Neural cell (in vitro differentiated cells): Measurements from ENCODE around the gene MLPH. TPM values are rescaled to one million over a fixed set of nuclear protein-coding genes. Genes with fewer than 3 reads are reported as not detected.

Experiments used
- H2AFZ ChIP-seq: fragments of 200-600, 300-800 bp; sonication (generic), shearing (Covaris generic); 2 replicates; pipeline ENCODE4 v1.6.0; 2014; ENCODE audit warnings: low read depth, mild to moderate bottlenecking, antibody characterized with exemption, low read length, moderate library complexity
- H3F3A ChIP-seq: fragments of 200-600 bp; shearing (Covaris generic); 2 replicates; pipeline ENCODE4 v1.6.1; 2016; ENCODE audit warnings: mild to moderate bottlenecking, moderate library complexity, mixed read lengths, antibody characterized with exemption, low read length; ENCODE audit not compliant: insufficient read depth, poor library complexity, severe bottlenecking
- H3K27ac ChIP-seq: fragments of 200-600, 300-800 bp; sonication (generic), shearing (Covaris generic); 2 replicates; pipeline ENCODE4 v1.5.1; 2014; ENCODE audit warnings: mild to moderate bottlenecking, low read length, moderate library complexity
- H3K27me3 ChIP-seq: fragments of 300-800, 200-600 bp; sonication (generic), shearing (Covaris generic); 2 replicates; pipeline ENCODE4 v1.6.0; 2014; ENCODE audit warnings: mild to moderate bottlenecking, low read depth, low read length, moderate library complexity; ENCODE audit not compliant: insufficient read depth
- H3K36me3 ChIP-seq: fragments of 300-800, 200-600 bp; sonication (generic), shearing (Covaris generic); 2 replicates; pipeline ENCODE4 v1.5.1; 2014; ENCODE audit warnings: mild to moderate bottlenecking, antibody characterized with exemption, low read length, moderate library complexity; ENCODE audit not compliant: insufficient read depth
- H3K4me2 ChIP-seq: fragments of 300-800, 200-600 bp; sonication (generic), shearing (Covaris generic); 2 replicates; pipeline ENCODE4 v1.6.0; 2014; ENCODE audit warnings: mild to moderate bottlenecking, low read length
- H3K4me3 ChIP-seq: fragments of 300-800, 200-600 bp; sonication (generic), shearing (Covaris generic); 2 replicates; pipeline ENCODE4 v1.5.1; 2014; ENCODE audit warnings: mild to moderate bottlenecking, low read length, moderate library complexity
- H3K79me2 ChIP-seq: fragments of 200-600 bp; shearing (Covaris generic); replicated peaks from 2 replicates; pipeline ENCODE4 v1.6.0; 2014; ENCODE audit warnings: mild to moderate bottlenecking, low read length, moderate library complexity; ENCODE audit not compliant: insufficient read depth
- H3K9ac ChIP-seq: fragments of 300-800, 200-600 bp; sonication (generic), shearing (Covaris generic); 2 replicates; pipeline ENCODE4 v1.6.1; 2016; ENCODE audit warnings: mild to moderate bottlenecking, low read length, mixed read lengths
- H3K9me2 ChIP-seq: fragments of 200-600 bp; shearing (Covaris generic); 2 replicates; pipeline ENCODE4 v1.6.1; 2016; ENCODE audit warnings: mild to moderate bottlenecking, low read length, mixed read lengths; ENCODE audit not compliant: insufficient read depth
- H3K9me3 ChIP-seq: fragments of 200-600, 300-800 bp; sonication (generic), shearing (Covaris generic); 2 replicates; pipeline ENCODE4 v1.6.1; 2016; ENCODE audit warnings: mild to moderate bottlenecking, mixed run types, low read length, moderate library complexity, mixed read lengths
- H4K20me1 ChIP-seq: fragments of 200-600 bp; shearing (Covaris generic); 2 replicates; pipeline ENCODE4 v1.6.1; 2016; ENCODE audit warnings: mild to moderate bottlenecking, mixed run types; ENCODE audit not compliant: insufficient read depth
- EP300 ChIP-seq: fragments of 450-650 bp; conservative IDR thresholded peaks from 2 replicates; pipeline ENCODE4 v1.6.1; 2014; ENCODE audit warnings: antibody characterized with exemption, mild to moderate bottlenecking, moderate library complexity; ENCODE audit not compliant: poor library complexity, severe bottlenecking
- EZH2 ChIP-seq: fragments of 200-600, 300-800 bp; shearing (Covaris generic), sonication (generic); IDR thresholded peaks from 2 replicates; pipeline ENCODE4 v1.6.1; 2014; ENCODE audit warnings: antibody characterized with exemption, low read length, borderline replicate concordance, mild to moderate bottlenecking; ENCODE audit not compliant: insufficient read depth, poor library complexity, severe bottlenecking
- MXI1 ChIP-seq: fragments of 450-650 bp; conservative IDR thresholded peaks from 2 replicates; pipeline ENCODE4 v1.6.1; 2014; ENCODE audit warnings: antibody characterized with exemption, mild to moderate bottlenecking; ENCODE audit not compliant: poor library complexity, severe bottlenecking
- POLR2AphosphoS5 ChIP-seq: IDR thresholded peaks from 2 replicates; pipeline ENCODE4 v1.6.1; 2012
- RAD21 ChIP-seq: fragments of 450-650 bp; conservative IDR thresholded peaks from 2 replicates; pipeline ENCODE4 v1.6.1; 2014; ENCODE audit warnings: antibody characterized with exemption, mild to moderate bottlenecking, moderate library complexity
- SMC3 ChIP-seq: fragments of 450-650 bp; conservative IDR thresholded peaks from 2 replicates; pipeline ENCODE4 v1.6.1; 2014; ENCODE audit warnings: antibody characterized with exemption, mild to moderate bottlenecking, moderate library complexity; ENCODE audit not compliant: poor library complexity
- TAF1 ChIP-seq: IDR thresholded peaks from 2 replicates; pipeline ENCODE4 v1.6.1; 2012; ENCODE audit warnings: low read depth
- polyA plus RNA-seq: library from polyadenylated mRNA; depleted of rRNA; stranded (reverse); fragments of >200 nt; gene quantifications from 2 replicates; pipeline ENCODE4 v1.2.3, GENCODE V29; 2014
- TF ChIP-seq, protein P1 (sequence below): fragments of 450-650 bp; IDR thresholded peaks from 2 replicates; pipeline ENCODE4 v1.5.1; 2014; ENCODE audit warnings: antibody characterized with exemption, mild to moderate bottlenecking, moderate library complexity; ENCODE audit not compliant: poor library complexity, severe bottlenecking
- TF ChIP-seq, protein P2 (sequence below): IDR thresholded peaks from 2 replicates; pipeline ENCODE4 v1.6.1; 2012; ENCODE audit warnings: borderline replicate concordance

Gene MLPH
- polyA plus RNA-seq, 1 donor from 2014 or later, result not detected

DNA sequence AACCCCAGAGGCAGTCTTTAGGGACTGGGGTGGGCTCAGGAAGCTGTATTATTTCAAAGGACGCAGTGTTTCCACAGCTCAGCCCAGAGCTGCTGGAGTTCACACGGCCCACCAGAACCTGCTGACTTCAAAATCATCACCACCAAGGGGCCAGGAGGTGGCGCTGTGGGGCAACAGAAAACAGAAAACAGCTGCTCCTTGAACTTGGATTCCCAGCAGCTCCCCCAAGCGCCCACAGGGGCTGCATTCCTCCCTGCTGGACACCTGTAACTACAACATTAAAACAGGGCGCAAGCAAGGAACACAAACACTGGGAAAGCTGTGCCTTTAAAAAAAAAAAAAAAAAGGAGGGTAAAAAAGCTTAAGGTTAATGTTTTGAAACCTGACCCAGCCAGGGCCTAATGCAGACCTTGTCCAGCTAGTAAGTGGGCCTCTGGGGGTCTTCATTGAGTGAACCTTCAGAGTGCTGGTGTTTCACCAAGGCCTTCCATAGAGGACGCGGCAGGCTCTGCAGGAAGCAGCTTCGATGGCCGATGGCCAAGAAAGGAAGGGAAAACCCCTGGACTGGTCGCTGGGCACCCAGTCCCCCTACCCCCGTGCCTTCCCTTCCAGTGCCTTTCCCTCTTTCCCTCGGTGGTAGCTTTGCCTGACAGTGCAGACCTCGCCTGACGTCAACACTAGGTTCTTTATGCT is 25.9 kb downstream of the MLPH start:
- Histone ChIP-seq H3K36me3 (no peaks in the 10 kb centered on the region), H3K9me2 (no peaks in the 10 kb centered on the region), H2AFZ (no peak overlapping the region), H3K27me3 (no peaks in the 10 kb centered on the region), H3F3A (no peaks in the 10 kb centered on the region), H3K79me2 (no peaks in the 10 kb centered on the region), H3K4me3 (no peak overlapping the region), H4K20me1 (no peaks in the 10 kb centered on the region), H3K9ac (no peak overlapping the region), H3K4me2 (no peak overlapping the region), H3K27ac (no peak overlapping the region), H3K9me3 (no peaks in the 10 kb centered on the region)
- peak; percentile 89 for TF ChIP-seq RAD21
- TF ChIP-seq SMC3, result peak; percentile 92
- TF ChIP-seq, protein P1, sequence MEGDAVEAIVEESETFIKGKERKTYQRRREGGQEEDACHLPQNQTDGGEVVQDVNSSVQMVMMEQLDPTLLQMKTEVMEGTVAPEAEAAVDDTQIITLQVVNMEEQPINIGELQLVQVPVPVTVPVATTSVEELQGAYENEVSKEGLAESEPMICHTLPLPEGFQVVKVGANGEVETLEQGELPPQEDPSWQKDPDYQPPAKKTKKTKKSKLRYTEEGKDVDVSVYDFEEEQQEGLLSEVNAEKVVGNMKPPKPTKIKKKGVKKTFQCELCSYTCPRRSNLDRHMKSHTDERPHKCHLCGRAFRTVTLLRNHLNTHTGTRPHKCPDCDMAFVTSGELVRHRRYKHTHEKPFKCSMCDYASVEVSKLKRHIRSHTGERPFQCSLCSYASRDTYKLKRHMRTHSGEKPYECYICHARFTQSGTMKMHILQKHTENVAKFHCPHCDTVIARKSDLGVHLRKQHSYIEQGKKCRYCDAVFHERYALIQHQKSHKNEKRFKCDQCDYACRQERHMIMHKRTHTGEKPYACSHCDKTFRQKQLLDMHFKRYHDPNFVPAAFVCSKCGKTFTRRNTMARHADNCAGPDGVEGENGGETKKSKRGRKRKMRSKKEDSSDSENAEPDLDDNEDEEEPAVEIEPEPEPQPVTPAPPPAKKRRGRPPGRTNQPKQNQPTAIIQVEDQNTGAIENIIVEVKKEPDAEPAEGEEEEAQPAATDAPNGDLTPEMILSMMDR, result peak; percentile 96
- no peak for TF ChIP-seq POLR2AphosphoS5

DNA sequence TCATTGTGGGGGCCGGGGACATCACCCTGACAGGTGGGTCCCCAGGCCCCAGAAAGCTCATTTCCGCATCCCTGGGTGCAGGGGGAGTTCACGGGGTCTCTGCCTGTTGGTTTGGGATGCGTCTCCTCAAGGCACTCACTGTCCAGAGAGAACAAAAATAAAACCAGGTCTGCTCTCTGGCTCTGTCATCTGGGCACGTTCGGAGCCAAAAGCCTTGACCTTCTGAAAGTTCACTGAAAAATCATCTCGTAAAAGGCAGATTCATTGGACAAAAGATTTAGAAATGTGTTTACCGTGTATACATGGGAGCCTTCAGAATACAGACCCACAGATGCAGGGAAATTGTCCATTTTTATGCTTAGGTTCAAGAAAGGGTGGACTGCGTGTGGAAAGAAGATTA is 26.6 kb downstream of the MLPH start:
- Histone ChIP-seq H3F3A (no peaks in the 10 kb centered on the region), H3K4me3 (no peak overlapping the region), H3K27me3 (no peaks in the 10 kb centered on the region), H3K36me3 (no peaks in the 10 kb centered on the region), H4K20me1 (no peaks in the 10 kb centered on the region), H3K4me2 (no peak overlapping the region), H2AFZ (no peak overlapping the region), H3K9me3 (no peaks in the 10 kb centered on the region), H3K9me2 (no peaks in the 10 kb centered on the region), H3K27ac (no peak overlapping the region), H3K9ac (no peak overlapping the region), H3K79me2 (no peaks in the 10 kb centered on the region)
- TF ChIP-seq EZH2, result no peak
- TF ChIP-seq, protein P1, result no peak
- TF ChIP-seq POLR2AphosphoS5, result no peak
- no peak for TF ChIP-seq MXI1
- no peak for TF ChIP-seq RAD21
- TF ChIP-seq EP300, result no peak

DNA sequence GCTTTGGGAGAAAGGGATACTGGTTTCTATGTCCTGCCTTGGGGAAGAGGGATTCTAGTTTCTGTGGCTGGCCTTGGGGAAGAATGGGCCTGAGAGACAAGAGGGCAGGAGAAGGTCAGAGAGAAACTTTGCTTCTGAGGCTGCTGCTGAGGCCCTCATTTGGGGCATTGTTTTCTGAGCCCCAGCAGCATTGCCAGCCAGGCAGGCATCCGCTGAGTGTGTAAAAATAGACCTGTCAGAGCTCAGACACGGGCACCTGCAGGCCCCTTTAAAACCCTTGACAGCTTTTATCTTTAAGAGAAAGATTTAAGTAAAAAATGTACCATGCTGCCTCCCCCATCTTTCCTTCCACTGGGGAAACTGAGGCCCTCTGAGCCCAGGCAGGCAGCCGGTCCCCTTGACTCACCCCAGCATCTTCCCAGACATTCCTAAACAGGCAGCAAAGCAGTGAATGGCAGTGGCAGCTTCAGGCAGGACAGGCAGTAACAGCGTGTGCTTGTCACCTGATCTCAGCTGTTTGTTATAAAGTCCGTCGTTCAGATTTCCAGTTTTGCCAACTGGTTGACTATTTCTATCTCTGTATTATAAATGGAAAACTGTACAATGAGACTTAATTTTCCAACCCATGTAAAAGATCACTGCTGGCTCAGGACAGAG is 27.6 kb downstream of the MLPH start:
- no peak overlapping the region for H3K27ac ChIP-seq
- H3K4me3 ChIP-seq, result no peak overlapping the region
- H3K9ac ChIP-seq, result no peak overlapping the region
- no peaks in the 10 kb centered on the region for H3K27me3 ChIP-seq
- H3K4me2 ChIP-seq, result no peak overlapping the region
- TF ChIP-seq, protein P1, result no peak
- no peak for TF ChIP-seq MXI1
- TF ChIP-seq RAD21, result no peak
- no peak for TF ChIP-seq POLR2AphosphoS5
- no peak for TF ChIP-seq EZH2
- TF ChIP-seq EP300, result no peak
- TF ChIP-seq, protein P2, sequence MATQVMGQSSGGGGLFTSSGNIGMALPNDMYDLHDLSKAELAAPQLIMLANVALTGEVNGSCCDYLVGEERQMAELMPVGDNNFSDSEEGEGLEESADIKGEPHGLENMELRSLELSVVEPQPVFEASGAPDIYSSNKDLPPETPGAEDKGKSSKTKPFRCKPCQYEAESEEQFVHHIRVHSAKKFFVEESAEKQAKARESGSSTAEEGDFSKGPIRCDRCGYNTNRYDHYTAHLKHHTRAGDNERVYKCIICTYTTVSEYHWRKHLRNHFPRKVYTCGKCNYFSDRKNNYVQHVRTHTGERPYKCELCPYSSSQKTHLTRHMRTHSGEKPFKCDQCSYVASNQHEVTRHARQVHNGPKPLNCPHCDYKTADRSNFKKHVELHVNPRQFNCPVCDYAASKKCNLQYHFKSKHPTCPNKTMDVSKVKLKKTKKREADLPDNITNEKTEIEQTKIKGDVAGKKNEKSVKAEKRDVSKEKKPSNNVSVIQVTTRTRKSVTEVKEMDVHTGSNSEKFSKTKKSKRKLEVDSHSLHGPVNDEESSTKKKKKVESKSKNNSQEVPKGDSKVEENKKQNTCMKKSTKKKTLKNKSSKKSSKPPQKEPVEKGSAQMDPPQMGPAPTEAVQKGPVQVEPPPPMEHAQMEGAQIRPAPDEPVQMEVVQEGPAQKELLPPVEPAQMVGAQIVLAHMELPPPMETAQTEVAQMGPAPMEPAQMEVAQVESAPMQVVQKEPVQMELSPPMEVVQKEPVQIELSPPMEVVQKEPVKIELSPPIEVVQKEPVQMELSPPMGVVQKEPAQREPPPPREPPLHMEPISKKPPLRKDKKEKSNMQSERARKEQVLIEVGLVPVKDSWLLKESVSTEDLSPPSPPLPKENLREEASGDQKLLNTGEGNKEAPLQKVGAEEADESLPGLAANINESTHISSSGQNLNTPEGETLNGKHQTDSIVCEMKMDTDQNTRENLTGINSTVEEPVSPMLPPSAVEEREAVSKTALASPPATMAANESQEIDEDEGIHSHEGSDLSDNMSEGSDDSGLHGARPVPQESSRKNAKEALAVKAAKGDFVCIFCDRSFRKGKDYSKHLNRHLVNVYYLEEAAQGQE, result no peak
- TF ChIP-seq SMC3, result no peak
- no peak for TF ChIP-seq TAF1
- no peaks in the 10 kb centered on the region for H3F3A ChIP-seq
- no peaks in the 10 kb centered on the region for H3K9me2 ChIP-seq
- H2AFZ ChIP-seq, result no peak overlapping the region
- no peaks in the 10 kb centered on the region for H4K20me1 ChIP-seq
- H3K9me3 ChIP-seq, result no peaks in the 10 kb centered on the region
- H3K36me3 ChIP-seq, result no peaks in the 10 kb centered on the region
- no peaks in the 10 kb centered on the region for H3K79me2 ChIP-seq
